Vagina (tissue), 2 donors: ENCODE measurements around the gene HCN1.

Experiments
- CTCF ChIP-seq, 3 experiments: fragments of 450-650 bp in 2 of 3; fragments of 200-600 bp in 1 of 3; sonication (generic) in 1 of 3; IDR thresholded peaks; one replicate each; pipeline ENCODE4 v1.5.1; 2017 to 2019; ENCODE audit warnings: antibody characterized with exemption in 3 of 3, mild to moderate bottlenecking in 2 of 3, moderate library complexity in 2 of 3
- POLR2AphosphoS5 ChIP-seq, 2 donors: sonication (generic); formaldehyde crosslinking; IDR thresholded peaks; one replicate each; pipeline ENCODE4 v1.9.0; 2017; ENCODE audit warnings: antibody characterized with exemption in 2 of 2, mild to moderate bottlenecking in 2 of 2, low read depth in 1 of 2; ENCODE audit not compliant: insufficient read depth in 1 of 2

- TF ChIP-seq CTCF (IDR thresholded peaks at IDR 0.05) (no peak), POLR2AphosphoS5 (IDR thresholded peaks at IDR 0.05; ENCODE audit: insufficient read depth in 1 of 2, low read depth in 1 of 2) (no peak)
Observed at GRCh38 chr5:45385321-45386058, 310.7 kb downstream of the HCN1 start.
